ENCODE results near the gene FILIP1L.

DNA sequence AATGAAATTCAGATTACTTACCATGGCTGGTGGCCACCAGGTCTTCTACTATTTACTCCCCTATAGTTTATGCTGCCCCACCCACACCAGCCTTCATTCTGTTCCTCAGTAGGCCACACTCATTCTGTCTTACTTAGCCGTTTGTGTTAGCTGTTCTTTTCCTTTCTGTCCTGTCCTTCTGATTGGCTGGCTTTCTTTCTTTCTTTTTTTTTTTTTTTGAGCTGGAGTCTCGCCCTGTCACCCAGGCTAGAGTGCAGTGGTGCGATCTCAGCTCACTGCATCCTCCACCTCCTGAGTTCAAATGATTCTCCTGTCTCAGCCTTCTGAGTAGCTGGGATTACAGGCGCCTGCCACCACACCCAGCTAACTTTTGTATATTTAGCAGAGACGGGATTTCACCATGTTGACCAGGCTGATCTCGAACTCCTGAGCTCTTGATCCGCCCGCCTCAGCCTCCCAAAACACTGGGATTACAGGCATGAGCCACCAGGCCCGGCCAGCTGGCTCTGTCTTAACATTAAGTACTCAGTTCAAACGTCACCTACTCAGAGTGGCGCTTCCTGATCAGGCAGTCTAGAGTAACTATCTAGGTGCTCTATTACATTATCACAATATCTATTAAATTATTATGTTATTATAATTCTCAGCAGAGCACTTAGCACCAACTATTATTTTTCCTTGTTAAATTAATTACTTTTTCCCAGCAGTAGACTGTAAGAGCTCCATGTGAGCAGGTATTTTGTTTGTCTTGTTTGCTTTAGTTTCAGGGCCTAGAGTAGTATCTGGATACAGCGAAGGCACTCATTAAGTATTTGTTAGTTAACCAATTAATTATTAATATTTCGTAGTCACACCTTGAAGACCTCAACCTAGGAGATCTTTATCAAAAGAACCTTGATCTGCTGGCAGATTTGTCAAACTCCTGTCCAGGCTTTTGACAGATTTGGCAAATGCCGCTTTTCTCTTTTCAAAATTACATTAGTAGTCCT is 290.3 kb downstream of the FILIP1L start:
- TF ChIP-seq, protein P1, sequence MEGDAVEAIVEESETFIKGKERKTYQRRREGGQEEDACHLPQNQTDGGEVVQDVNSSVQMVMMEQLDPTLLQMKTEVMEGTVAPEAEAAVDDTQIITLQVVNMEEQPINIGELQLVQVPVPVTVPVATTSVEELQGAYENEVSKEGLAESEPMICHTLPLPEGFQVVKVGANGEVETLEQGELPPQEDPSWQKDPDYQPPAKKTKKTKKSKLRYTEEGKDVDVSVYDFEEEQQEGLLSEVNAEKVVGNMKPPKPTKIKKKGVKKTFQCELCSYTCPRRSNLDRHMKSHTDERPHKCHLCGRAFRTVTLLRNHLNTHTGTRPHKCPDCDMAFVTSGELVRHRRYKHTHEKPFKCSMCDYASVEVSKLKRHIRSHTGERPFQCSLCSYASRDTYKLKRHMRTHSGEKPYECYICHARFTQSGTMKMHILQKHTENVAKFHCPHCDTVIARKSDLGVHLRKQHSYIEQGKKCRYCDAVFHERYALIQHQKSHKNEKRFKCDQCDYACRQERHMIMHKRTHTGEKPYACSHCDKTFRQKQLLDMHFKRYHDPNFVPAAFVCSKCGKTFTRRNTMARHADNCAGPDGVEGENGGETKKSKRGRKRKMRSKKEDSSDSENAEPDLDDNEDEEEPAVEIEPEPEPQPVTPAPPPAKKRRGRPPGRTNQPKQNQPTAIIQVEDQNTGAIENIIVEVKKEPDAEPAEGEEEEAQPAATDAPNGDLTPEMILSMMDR (IDR thresholded peaks at IDR 0.05 in 2 of 3, conservative IDR thresholded peaks at IDR 0.05 in 1 of 3; ENCODE audit: borderline replicate concordance in 1 of 3, insufficient read depth in 1 of 3, low read depth in 2 of 3, low read length in 2 of 3) = no peak
- TF ChIP-seq EGR1 (IDR thresholded peaks at IDR 0.05; ENCODE audit: low read depth) = no peak

All from HCT116 (cell line).